Ishikawa (cell line): ENCODE measurements around the gene KCNIP3.

ENCODE experiments used
- CEBPB ChIP-seq: IDR thresholded peaks from 2 replicates; pipeline ENCODE4 v1.6.1; 2012
- EGR1 ChIP-seq: IDR thresholded peaks from 2 replicates; pipeline ENCODE4 v1.6.1; 2012
- EP300 ChIP-seq: IDR thresholded peaks from 2 replicates; pipeline ENCODE4 v1.6.1; 2012; ENCODE audit warnings: borderline replicate concordance
- FOXM1 ChIP-seq: IDR thresholded peaks from 2 replicates; pipeline ENCODE4 v1.6.1; 2012; ENCODE audit warnings: low read depth, borderline replicate concordance
- NFIC ChIP-seq: IDR thresholded peaks from 2 replicates; pipeline ENCODE4 v1.6.1; 2012
- TEAD4 ChIP-seq: IDR thresholded peaks from 2 replicates; pipeline ENCODE4 v1.6.1; 2012
- YY1 ChIP-seq: IDR thresholded peaks from 2 replicates; pipeline ENCODE4 v1.6.1; 2012; ENCODE audit warnings: low read depth
- ZBTB7A ChIP-seq: IDR thresholded peaks from 2 replicates; pipeline ENCODE4 v1.6.1; 2012; ENCODE audit warnings: low read depth
- TF ChIP-seq, protein P1 (sequence below): IDR thresholded peaks from 2 replicates; pipeline ENCODE4 v1.6.1; 2012
- TF ChIP-seq, protein P2 (sequence below): IDR thresholded peaks from 2 replicates; pipeline ENCODE4 v1.6.1; 2012; ENCODE audit warnings: low read depth, mild to moderate bottlenecking
- TF ChIP-seq, protein P3 (sequence below): IDR thresholded peaks from 2 replicates; pipeline ENCODE4 v1.6.1; 2012

DNA sequence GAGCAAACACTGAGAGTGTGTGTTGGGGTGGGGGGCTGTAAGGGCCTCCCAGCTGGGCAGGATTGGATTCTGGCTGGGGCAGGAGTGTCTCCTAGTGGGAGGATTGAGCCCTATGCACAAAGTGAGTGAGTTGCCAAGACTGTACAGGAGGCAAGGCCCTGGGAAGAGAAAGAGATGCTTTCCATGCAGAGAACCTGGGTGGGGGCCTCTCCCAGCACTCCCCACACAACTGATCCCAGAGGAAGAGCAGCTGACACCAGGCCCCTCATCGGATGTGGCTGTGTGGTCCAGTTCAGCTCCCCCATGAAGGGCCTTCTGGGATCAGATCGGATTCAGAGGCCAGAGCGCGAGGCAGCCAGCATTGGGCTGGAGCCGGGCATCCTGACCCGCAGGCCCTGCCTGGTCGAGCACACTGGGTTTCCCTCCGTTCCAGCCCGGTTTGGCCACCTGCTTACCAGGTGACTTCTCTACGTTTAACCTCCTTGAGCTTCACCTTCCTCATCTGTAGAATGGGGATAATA lies 56.0 kb downstream of the KCNIP3 start:
- TF ChIP-seq, protein P1, sequence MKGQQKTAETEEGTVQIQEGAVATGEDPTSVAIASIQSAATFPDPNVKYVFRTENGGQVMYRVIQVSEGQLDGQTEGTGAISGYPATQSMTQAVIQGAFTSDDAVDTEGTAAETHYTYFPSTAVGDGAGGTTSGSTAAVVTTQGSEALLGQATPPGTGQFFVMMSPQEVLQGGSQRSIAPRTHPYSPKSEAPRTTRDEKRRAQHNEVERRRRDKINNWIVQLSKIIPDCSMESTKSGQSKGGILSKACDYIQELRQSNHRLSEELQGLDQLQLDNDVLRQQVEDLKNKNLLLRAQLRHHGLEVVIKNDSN, result no peak
- TF ChIP-seq, protein P2, sequence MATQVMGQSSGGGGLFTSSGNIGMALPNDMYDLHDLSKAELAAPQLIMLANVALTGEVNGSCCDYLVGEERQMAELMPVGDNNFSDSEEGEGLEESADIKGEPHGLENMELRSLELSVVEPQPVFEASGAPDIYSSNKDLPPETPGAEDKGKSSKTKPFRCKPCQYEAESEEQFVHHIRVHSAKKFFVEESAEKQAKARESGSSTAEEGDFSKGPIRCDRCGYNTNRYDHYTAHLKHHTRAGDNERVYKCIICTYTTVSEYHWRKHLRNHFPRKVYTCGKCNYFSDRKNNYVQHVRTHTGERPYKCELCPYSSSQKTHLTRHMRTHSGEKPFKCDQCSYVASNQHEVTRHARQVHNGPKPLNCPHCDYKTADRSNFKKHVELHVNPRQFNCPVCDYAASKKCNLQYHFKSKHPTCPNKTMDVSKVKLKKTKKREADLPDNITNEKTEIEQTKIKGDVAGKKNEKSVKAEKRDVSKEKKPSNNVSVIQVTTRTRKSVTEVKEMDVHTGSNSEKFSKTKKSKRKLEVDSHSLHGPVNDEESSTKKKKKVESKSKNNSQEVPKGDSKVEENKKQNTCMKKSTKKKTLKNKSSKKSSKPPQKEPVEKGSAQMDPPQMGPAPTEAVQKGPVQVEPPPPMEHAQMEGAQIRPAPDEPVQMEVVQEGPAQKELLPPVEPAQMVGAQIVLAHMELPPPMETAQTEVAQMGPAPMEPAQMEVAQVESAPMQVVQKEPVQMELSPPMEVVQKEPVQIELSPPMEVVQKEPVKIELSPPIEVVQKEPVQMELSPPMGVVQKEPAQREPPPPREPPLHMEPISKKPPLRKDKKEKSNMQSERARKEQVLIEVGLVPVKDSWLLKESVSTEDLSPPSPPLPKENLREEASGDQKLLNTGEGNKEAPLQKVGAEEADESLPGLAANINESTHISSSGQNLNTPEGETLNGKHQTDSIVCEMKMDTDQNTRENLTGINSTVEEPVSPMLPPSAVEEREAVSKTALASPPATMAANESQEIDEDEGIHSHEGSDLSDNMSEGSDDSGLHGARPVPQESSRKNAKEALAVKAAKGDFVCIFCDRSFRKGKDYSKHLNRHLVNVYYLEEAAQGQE, result no peak
- TF ChIP-seq NFIC, result no peak
- no peak for TF ChIP-seq TEAD4
- TF ChIP-seq, protein P3, sequence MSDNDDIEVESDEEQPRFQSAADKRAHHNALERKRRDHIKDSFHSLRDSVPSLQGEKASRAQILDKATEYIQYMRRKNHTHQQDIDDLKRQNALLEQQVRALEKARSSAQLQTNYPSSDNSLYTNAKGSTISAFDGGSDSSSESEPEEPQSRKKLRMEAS, result no peak
- TF ChIP-seq EP300, result no peak
- no peak for TF ChIP-seq EGR1
- no peak for TF ChIP-seq CEBPB
- no peak for TF ChIP-seq ZBTB7A
- TF ChIP-seq FOXM1, result no peak
- TF ChIP-seq YY1, result no peak
